Measurements from ENCODE around the gene ALLC. TPM values are rescaled to one million over a fixed set of nuclear protein-coding genes. Genes with fewer than 3 reads are reported as not detected.
"Not testable (repeated sequence)": the region's sequence is repeated elsewhere in the genome, so short reads cannot be mapped to it uniquely, and the experiment has no call there.

Gene ALLC
- total RNA-seq (2014; rRNA removed; shearing (Covaris generic)) = not detected in 2 replicates
- 0.14 TPM in 1 of 2 replicates, not detected in the other for polyA plus RNA-seq (2015; cell fraction: cytosol; rRNA removed)
- 0.39 and 0.53 TPM in 2 replicates for polyA plus RNA-seq (2015; cell fraction: nucleus; rRNA removed)

DNA sequence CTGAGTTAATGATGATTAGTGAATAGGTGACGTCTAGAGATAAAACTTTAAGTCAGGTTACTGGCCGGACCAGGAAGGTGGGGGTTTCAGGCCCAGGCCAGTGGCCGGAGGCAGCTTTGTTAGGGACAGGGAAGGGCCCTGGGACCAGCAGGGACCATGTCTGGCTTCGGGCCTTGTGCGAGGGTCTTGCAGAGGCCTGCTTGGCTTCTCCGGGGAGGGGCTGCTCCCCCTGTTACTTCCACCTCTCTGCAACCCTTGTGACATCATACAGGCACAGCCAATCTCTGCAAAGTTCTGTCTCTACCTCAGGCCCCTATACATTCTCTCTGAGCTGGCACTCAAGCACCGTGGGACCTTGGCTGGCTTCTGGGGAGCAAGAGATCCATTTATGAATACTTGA is at the start of gene ALLC:
Gene ALLC (plus strand): TSS at position 320 of the 400 bp plus-strand sequence. CDS start 12,958 bp downstream, outside the sequence.
- DNase-seq (ENCODE audit: low read depth) = no peak

GRCh38 chr2:3608373-3609278 is 49.4 kb upstream of the ALLC start:
- DNase-seq (ENCODE audit: low read depth) = no peak

DNA sequence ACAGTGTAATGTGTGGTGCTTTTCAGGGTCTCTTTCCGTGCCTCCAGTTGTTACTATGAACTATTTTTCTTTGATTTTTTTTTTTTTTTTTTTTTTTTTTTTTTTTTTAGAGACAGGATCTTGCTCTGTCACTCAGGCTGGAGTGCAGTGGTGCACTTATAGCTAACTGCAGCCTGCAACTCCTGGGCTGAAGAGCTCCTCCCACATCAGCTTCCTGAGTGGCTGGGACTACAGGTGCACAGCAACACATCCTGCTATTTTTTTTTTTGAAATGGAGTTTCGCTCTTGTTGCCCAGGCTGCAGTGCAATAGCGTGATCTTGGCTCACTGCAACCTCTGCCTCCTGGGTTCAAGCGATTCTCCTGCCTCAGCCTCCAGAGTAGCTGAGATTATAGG is 48.7 kb upstream of the ALLC start:
- DNase-seq (ENCODE audit: low read depth) = not testable (repeated sequence)

GRCh38 chr2:3610415-3610814 is 47.6 kb upstream of the ALLC start:
- no peak for DNase-seq (ENCODE audit: low read depth)

- no peak for DNase-seq (ENCODE audit: low read depth)
Measured at GRCh38 chr2:3610881-3611505, 47.0 kb upstream of the ALLC start.

GRCh38 chr2:3611589-3611988 is 46.4 kb upstream of the ALLC start:
- DNase-seq (ENCODE audit: low read depth) = no peak

DNA sequence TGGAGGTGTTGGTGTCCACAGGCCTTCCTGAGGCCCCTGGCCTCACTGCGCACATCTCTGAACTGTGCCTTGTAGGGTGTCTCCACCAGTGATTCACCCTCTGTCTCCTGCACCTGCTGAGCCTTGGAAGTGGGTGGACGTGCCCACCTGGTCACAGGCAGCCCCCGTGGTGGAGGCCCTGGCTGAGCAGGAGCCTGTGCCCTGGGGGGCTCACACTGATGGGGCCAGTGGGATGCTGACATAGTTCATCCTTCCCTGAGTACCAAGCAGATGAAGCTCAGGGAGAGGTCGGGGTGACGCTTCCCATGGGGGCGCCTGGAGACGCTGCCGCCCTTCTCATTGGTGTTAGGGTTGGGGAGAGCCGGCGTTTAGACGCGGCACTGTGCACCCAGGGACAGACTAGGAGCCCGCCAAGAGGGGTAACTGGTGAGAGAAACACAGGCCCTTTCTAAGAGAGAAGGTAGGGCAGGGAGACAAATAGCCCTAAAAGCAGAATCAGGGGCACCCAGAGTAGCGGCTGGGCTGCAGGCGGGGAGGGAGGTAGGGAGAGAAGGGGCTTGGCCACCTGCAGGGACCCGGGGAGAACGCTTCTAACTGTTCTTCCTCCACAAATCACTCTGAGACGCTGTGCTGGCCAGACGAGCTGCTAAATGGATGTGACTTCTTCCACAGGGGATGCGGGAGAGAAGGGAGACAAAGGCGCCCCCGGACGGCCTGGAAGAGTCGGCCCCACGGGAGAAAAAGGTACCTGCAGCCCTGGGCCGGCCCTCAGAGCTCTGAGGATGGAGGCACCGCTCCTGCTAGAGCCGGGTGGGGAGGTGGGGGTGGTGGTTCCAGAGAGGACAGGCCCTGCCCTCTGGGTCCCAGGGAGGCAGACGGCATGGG is 45.1 kb upstream of the ALLC start:
- no peak for DNase-seq (ENCODE audit: low read depth)

- no peak for DNase-seq (ENCODE audit: low read depth)
Measured at GRCh38 chr2:3613524-3613905, 44.5 kb upstream of the ALLC start.

GRCh38 chr2:3614743-3615142 is 43.3 kb upstream of the ALLC start:
- not testable (repeated sequence) for DNase-seq (ENCODE audit: low read depth)

GRCh38 chr2:3615541-3616200 is 42.3 kb upstream of the ALLC start:
- not testable (repeated sequence) for DNase-seq (ENCODE audit: low read depth)

DNA sequence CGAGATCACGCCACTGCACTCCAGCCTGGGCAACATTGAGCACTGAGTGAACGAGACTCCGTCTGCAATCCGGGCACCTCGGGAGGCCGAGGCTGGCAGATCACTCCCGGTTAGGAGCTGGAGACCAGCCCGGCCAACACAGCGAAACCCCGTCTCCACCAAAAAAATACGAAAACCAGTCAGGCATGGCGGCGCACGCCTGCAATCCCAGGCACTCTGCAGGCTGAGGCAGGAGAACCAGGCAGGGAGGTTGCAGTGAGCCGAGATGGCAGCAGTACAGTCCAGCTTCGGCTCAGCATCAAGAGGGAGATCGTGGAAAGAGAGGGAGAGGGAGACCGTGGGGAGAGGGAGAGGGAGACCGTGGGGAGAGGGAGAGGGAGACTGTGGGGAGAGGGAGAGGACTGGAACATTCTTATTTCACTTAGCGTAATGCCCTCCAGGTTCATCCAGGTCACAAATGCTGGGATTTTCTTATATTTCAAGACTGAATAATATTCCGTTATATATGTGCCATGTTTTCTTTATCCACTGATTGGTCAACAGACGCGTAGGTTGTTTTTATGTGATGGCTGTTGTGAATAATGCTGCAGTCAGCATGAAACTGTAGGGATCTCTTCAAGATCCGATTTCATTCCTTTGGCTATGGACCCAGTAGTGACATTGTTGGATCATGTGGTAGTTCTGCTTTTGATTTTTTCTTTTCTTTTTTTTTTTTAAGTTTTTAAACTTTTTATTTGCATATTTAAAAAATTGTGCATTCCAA is 41.4 kb upstream of the ALLC start:
- not testable (repeated sequence) for DNase-seq (ENCODE audit: low read depth)

GRCh38 chr2:3617198-3617890 is 40.7 kb upstream of the ALLC start:
- no peak for DNase-seq (ENCODE audit: low read depth)

DNA sequence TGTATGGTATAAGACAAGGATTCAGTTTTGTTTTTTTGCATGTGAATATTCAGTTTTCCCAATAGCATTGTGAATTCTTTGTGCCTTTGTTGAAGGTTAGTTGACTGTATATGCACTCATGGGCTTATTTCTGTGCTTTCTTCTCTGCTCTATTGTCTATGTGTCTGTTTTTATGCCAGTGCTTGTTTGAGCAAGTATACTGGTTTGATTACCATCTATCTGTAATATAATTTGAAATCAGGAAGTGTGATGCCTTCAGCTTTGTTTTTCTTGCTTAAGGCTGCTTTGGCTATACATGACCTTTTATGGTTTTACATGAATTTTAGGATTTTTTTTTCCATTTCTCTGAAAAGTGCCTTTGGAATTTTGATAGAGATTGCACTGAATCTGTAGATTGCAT is 39.6 kb upstream of the ALLC start:
- no peak for DNase-seq (ENCODE audit: low read depth)

GRCh38 chr2:3619033-3619432 is 39.0 kb upstream of the ALLC start:
- DNase-seq (ENCODE audit: low read depth) = no peak

DNA sequence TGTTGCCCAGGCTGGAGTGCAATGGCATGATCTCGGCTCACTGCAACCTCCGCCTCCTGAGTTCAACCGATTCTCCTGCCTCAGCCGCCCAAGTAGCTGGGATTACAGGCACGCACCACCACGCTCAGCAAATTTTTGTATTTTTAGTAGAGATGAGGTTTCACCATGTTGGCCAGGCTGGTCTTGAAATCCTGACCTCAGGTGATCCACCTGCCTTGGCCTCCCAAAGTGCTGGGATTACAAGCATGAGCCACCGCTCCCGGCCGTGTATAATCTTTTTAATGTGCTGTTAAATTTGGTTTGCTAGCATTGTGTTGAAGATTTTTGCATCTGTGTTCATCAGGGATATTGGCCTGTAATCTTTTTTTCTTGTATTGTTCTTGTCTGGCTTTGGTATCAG is 38.3 kb upstream of the ALLC start:
- DNase-seq (ENCODE audit: low read depth) = not testable (repeated sequence)

DNA sequence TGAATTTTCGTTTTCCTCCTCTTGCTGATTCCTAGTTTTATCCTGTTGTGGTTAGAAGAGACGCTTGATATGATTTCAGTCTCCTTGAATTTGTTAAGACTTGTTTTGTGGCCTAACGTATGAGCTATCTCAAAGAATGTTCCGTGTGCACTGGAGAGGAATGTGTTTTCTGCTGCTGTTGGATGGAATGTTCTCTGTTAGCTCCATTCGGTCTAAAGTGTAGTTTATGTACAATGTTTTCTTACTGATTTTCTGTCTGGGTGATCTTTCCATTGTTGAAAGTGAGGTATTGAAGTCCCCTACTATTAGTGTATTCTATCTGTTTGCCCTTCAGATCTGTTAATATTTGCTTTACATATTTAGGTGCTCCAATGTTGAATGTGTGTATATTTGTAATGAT is 37.2 kb upstream of the ALLC start:
- no peak for DNase-seq (ENCODE audit: low read depth)

DNA sequence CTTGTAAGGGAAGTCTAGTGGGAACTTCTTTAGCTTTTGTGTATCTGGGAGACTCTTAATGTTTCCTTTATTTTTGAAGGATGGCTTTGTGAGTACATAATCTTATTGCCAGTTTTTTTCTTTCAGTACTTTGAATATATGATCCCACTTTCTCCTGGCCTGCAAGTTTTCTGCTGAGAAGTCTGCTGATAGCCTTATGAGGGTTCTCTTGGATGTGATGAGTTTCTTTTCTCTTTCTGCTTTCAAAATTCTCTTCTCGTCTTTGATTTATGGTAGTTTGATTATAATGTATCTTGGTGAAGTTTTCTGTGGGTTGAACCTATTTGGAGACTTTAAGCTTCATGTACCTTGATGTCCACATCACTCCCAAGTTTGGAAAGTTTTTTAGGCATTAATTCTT is 35.0 kb upstream of the ALLC start:
- no peak for DNase-seq (ENCODE audit: low read depth)

DNA sequence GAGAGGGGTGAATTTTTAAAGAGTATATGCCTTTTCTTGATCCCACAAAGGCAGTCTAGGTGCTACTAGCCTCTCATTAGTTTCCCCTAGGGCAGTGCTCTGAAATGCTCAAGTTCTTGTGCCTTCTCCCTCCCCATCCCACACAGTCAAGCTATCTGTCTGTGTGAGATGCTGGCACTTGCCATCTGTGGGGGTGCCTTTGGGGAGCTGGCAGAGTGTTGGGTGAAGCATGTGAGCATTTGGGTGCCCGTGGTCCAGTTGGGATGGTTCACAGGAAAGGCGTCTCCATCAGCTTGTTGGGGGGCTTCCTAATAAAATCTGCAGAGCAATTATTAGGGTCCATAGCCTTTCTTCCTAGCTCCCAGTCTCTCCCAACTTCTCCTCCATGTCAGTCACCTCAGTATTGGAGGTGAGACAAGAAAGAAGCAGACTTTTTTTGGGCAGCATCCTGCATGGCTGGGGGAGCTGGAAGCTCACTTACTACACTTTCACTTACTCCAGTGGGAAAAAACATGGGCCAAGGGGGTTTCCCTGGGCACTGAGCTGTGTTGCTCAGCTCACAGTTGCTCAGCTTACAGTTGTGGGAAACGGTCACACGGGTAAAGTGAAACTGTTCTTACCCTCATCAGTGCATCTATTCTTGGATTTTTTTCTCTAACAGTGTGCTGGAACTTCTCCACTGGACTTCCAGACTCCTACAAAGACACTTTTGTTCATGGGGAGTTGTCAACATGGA is 33.8 kb upstream of the ALLC start:
- no peak for DNase-seq (ENCODE audit: low read depth)

GRCh38 chr2:3625186-3625585 is 32.8 kb upstream of the ALLC start:
- DNase-seq (ENCODE audit: low read depth) = no peak

Measured in HT1080 (cell line).